Activated gamma-delta T cell (primary cell): Measurements from ENCODE around the gene THBS4.
"Not testable (repeated sequence)": the region's sequence is repeated elsewhere in the genome, so short reads cannot be mapped to it uniquely, and the experiment has no call there.

Experiments used
- DNase-seq: peaks from one replicate; lab custom pipeline; 2025; lab: John Stamatoyannopoulos, UW

THBS4 gene

GRCh38 chr5:80076131-80077050 lies 41.2 kb downstream of the THBS4 start:
- no peak for DNase-seq

GRCh38 chr5:80077051-80077714 lies 42.0 kb downstream of the THBS4 start:
- DNase-seq, result no peak

GRCh38 chr5:80078921-80079320 lies 43.8 kb downstream of the THBS4 start:
- no peak for DNase-seq

- no peak for DNase-seq
These were observed 47.1 kb downstream of the THBS4 start for GRCh38 chr5:80082281-80082680.

- DNase-seq, result peak; percentile 12
These were observed 47.6 kb downstream of the THBS4 start for GRCh38 chr5:80082731-80083100.

GRCh38 chr5:80083101-80083890 lies 48.1 kb downstream of the THBS4 start:
- no peak for DNase-seq

- DNase-seq, result no peak
These were observed 55.7 kb downstream of the THBS4 start for GRCh38 chr5:80090884-80091166.

- DNase-seq, result not testable (repeated sequence)
These were observed 56.6 kb downstream of the THBS4 start for GRCh38 chr5:80091792-80092192.

GRCh38 chr5:80092486-80093107 lies 57.4 kb downstream of the THBS4 start:
- DNase-seq, result no peak

- DNase-seq, result no peak
These were observed 58.6 kb downstream of the THBS4 start for GRCh38 chr5:80093796-80094195.

- DNase-seq, result no peak
These were observed 59.1 kb downstream of the THBS4 start for GRCh38 chr5:80094236-80094738.

GRCh38 chr5:80097451-80097850 lies 62.3 kb downstream of the THBS4 start:
- DNase-seq, result no peak

GRCh38 chr5:80101993-80102392 lies 66.8 kb downstream of the THBS4 start:
- no peak for DNase-seq

GRCh38 chr5:80103371-80103770 lies 68.2 kb downstream of the THBS4 start:
- no peak for DNase-seq

GRCh38 chr5:80105698-80106439 lies 70.7 kb downstream of the THBS4 start:
- no peak for DNase-seq

- no peak for DNase-seq
These were observed 71.8 kb downstream of the THBS4 start for GRCh38 chr5:80106916-80107315.

GRCh38 chr5:80109646-80110478 lies 74.7 kb downstream of the THBS4 start:
- DNase-seq, result no peak

- not testable (repeated sequence) for DNase-seq
These were observed 76.3 kb downstream of the THBS4 start for GRCh38 chr5:80111376-80111990.

- DNase-seq, result no peak
These were observed 79.7 kb downstream of the THBS4 start for GRCh38 chr5:80114860-80115259.

GRCh38 chr5:80116000-80116399 lies 80.9 kb downstream of the THBS4 start:
- no peak for DNase-seq
